Measurements from ENCODE around the gene MTHFSD. TPM values are rescaled to one million over a fixed set of nuclear protein-coding genes. Genes with fewer than 3 reads are reported as not detected.

The MTHFSD gene
- polyA plus RNA-seq, 1 donor from 2014 or later = 25.0 TPM

- no peak overlapping the region for H2AFZ ChIP-seq (ENCODE audit: low read depth, low read length)
- H4K20me1 ChIP-seq (ENCODE audit: insufficient read depth) = no peaks in the 10 kb centered on the region
- H3K9me2 ChIP-seq (ENCODE audit: insufficient read depth, low read length) = no peaks in the 10 kb centered on the region
- H3K27ac ChIP-seq (ENCODE audit: low read length) = no peak overlapping the region
- no peaks in the 10 kb centered on the region for H3K9me3 ChIP-seq (ENCODE audit: low read length)
- H3K27me3 ChIP-seq (ENCODE audit: insufficient read depth, low read depth, low read length) = no peaks in the 10 kb centered on the region
- H3K36me3 ChIP-seq (ENCODE audit: insufficient read depth, low read length) = no peaks in the 10 kb centered on the region
- H3K9ac ChIP-seq (ENCODE audit: low read length) = no peak overlapping the region
- no peak overlapping the region for H3K4me2 ChIP-seq (ENCODE audit: low read length)
- H3F3A ChIP-seq (ENCODE audit: insufficient read depth, low read length, poor library complexity, severe bottlenecking) = no peaks in the 10 kb centered on the region
- TF ChIP-seq EP300 (conservative IDR thresholded peaks at IDR 0.05; ENCODE audit: poor library complexity, severe bottlenecking) = no peak
- TF ChIP-seq CTCF (IDR thresholded peaks at IDR 0.05; ENCODE audit: poor library complexity, severe bottlenecking) = no peak
- no peak for TF ChIP-seq RAD21 (conservative IDR thresholded peaks at IDR 0.05)
- no peak for TF ChIP-seq SMC3 (conservative IDR thresholded peaks at IDR 0.05; ENCODE audit: poor library complexity)
- TF ChIP-seq, protein P1, sequence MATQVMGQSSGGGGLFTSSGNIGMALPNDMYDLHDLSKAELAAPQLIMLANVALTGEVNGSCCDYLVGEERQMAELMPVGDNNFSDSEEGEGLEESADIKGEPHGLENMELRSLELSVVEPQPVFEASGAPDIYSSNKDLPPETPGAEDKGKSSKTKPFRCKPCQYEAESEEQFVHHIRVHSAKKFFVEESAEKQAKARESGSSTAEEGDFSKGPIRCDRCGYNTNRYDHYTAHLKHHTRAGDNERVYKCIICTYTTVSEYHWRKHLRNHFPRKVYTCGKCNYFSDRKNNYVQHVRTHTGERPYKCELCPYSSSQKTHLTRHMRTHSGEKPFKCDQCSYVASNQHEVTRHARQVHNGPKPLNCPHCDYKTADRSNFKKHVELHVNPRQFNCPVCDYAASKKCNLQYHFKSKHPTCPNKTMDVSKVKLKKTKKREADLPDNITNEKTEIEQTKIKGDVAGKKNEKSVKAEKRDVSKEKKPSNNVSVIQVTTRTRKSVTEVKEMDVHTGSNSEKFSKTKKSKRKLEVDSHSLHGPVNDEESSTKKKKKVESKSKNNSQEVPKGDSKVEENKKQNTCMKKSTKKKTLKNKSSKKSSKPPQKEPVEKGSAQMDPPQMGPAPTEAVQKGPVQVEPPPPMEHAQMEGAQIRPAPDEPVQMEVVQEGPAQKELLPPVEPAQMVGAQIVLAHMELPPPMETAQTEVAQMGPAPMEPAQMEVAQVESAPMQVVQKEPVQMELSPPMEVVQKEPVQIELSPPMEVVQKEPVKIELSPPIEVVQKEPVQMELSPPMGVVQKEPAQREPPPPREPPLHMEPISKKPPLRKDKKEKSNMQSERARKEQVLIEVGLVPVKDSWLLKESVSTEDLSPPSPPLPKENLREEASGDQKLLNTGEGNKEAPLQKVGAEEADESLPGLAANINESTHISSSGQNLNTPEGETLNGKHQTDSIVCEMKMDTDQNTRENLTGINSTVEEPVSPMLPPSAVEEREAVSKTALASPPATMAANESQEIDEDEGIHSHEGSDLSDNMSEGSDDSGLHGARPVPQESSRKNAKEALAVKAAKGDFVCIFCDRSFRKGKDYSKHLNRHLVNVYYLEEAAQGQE (IDR thresholded peaks at IDR 0.05; ENCODE audit: borderline replicate concordance) = no peak
- no peak for TF ChIP-seq POLR2AphosphoS5 (IDR thresholded peaks at IDR 0.05)
- no peak for TF ChIP-seq MXI1 (conservative IDR thresholded peaks at IDR 0.05; ENCODE audit: poor library complexity, severe bottlenecking)
- TF ChIP-seq TAF1 (IDR thresholded peaks at IDR 0.05; ENCODE audit: low read depth) = no peak
- no peak for TF ChIP-seq EZH2 (IDR thresholded peaks at IDR 0.05; ENCODE audit: borderline replicate concordance, insufficient read depth, low read length, poor library complexity, severe bottlenecking)
- no peak overlapping the region for H3K4me3 ChIP-seq (ENCODE audit: low read length)
- peaks cover 10% of the 10 kb centered on the region for H3K79me2 ChIP-seq (replicated peaks; ENCODE audit: insufficient read depth, low read length)
Observed at GRCh38 chr16:86557587-86557986, 2.6 kb upstream of the MTHFSD start.

GRCh38 chr16:86556576-86556975 is 1.5 kb upstream of the MTHFSD start:
- H3K27ac ChIP-seq (ENCODE audit: low read length) = no peak overlapping the region
- H3K79me2 ChIP-seq (replicated peaks; ENCODE audit: insufficient read depth, low read length) = peaks cover 10% of the 10 kb centered on the region
- no peak overlapping the region for H3K9ac ChIP-seq (ENCODE audit: low read length)
- no peaks in the 10 kb centered on the region for H3F3A ChIP-seq (ENCODE audit: insufficient read depth, low read length, poor library complexity, severe bottlenecking)
- no peaks in the 10 kb centered on the region for H4K20me1 ChIP-seq (ENCODE audit: insufficient read depth)
- no peak overlapping the region for H3K4me2 ChIP-seq (ENCODE audit: low read length)
- H3K27me3 ChIP-seq (ENCODE audit: insufficient read depth, low read depth, low read length) = no peaks in the 10 kb centered on the region
- H3K9me3 ChIP-seq (ENCODE audit: low read length) = no peaks in the 10 kb centered on the region
- H3K36me3 ChIP-seq (ENCODE audit: insufficient read depth, low read length) = no peaks in the 10 kb centered on the region
- TF ChIP-seq TAF1 (IDR thresholded peaks at IDR 0.05; ENCODE audit: low read depth) (no peak), POLR2AphosphoS5 (IDR thresholded peaks at IDR 0.05) (no peak), EP300 (conservative IDR thresholded peaks at IDR 0.05; ENCODE audit: poor library complexity, severe bottlenecking) (no peak), RAD21 (conservative IDR thresholded peaks at IDR 0.05) (no peak), CTCF (IDR thresholded peaks at IDR 0.05; ENCODE audit: poor library complexity, severe bottlenecking) (no peak), SMC3 (conservative IDR thresholded peaks at IDR 0.05; ENCODE audit: poor library complexity) (no peak), MXI1 (conservative IDR thresholded peaks at IDR 0.05; ENCODE audit: poor library complexity, severe bottlenecking) (no peak), EZH2 (IDR thresholded peaks at IDR 0.05; ENCODE audit: borderline replicate concordance, insufficient read depth, low read length, poor library complexity, severe bottlenecking) (no peak)
- TF ChIP-seq, protein P1 (IDR thresholded peaks at IDR 0.05; ENCODE audit: borderline replicate concordance) = no peak
- no peak overlapping the region for H3K4me3 ChIP-seq (ENCODE audit: low read length)
- no peak overlapping the region for H2AFZ ChIP-seq (ENCODE audit: low read depth, low read length)
- no peaks in the 10 kb centered on the region for H3K9me2 ChIP-seq (ENCODE audit: insufficient read depth, low read length)
